ENCODE results near the gene RAD51B.

The RAD51B gene

GRCh38 chr14:68137704-68138619 lies 318.4 kb downstream of the RAD51B start:
- Histone ChIP-seq H3K4me1 (no peaks in the 10 kb centered on the region), H3K27me3 (no peaks in the 10 kb centered on the region), H3K9me3 (no peaks in the 10 kb centered on the region), H3K36me3 (no peaks in the 10 kb centered on the region), H3K4me3 (ENCODE audit: low read depth, low read length) (no peak overlapping the region)
- DNase-seq: peak; percentile 10
- no peak for TF ChIP-seq CTCF (IDR thresholded peaks at IDR 0.05; ENCODE audit: low read depth, low read length)

GRCh38 chr14:68139431-68140075 lies 320.0 kb downstream of the RAD51B start:
- no peak for TF ChIP-seq CTCF (IDR thresholded peaks at IDR 0.05; ENCODE audit: low read depth, low read length)
- Histone ChIP-seq H3K4me3 (ENCODE audit: low read depth, low read length) (no peak overlapping the region), H3K4me1 (no peaks in the 10 kb centered on the region), H3K36me3 (no peaks in the 10 kb centered on the region), H3K27me3 (no peaks in the 10 kb centered on the region), H3K9me3 (no peaks in the 10 kb centered on the region)
- DNase-seq: no peak

GRCh38 chr14:68140076-68140741 lies 320.6 kb downstream of the RAD51B start:
- no peaks in the 10 kb centered on the region for H3K9me3 ChIP-seq
- TF ChIP-seq CTCF (IDR thresholded peaks at IDR 0.05; ENCODE audit: low read depth, low read length): no peak
- no peaks in the 10 kb centered on the region for H3K4me1 ChIP-seq

GRCh38 chr14:68140806-68141205 lies 321.2 kb downstream of the RAD51B start:
- no peaks in the 10 kb centered on the region for H3K36me3 ChIP-seq
- no peaks in the 10 kb centered on the region for H3K9me3 ChIP-seq
- TF ChIP-seq CTCF (IDR thresholded peaks at IDR 0.05; ENCODE audit: low read depth, low read length): no peak
- no peak for DNase-seq
- H3K4me3 ChIP-seq (ENCODE audit: low read depth, low read length): no peak overlapping the region
- H3K4me1 ChIP-seq: no peaks in the 10 kb centered on the region
- H3K27me3 ChIP-seq: no peaks in the 10 kb centered on the region

More at GRCh38 chr14:68140076-68140741, 320.6 kb downstream of the RAD51B start:
- no peak overlapping the region for H3K4me3 ChIP-seq (ENCODE audit: low read depth, low read length)
- H3K36me3 ChIP-seq: no peaks in the 10 kb centered on the region
- DNase-seq: no peak
- no peaks in the 10 kb centered on the region for H3K27me3 ChIP-seq

- TF ChIP-seq CTCF (IDR thresholded peaks at IDR 0.05; ENCODE audit: low read depth, low read length): no peak
Observed at GRCh38 chr14:68141281-68142088, 321.9 kb downstream of the RAD51B start.

More at GRCh38 chr14:68141281-68142088, 321.9 kb downstream of the RAD51B start:
- Histone ChIP-seq H3K9me3 (no peaks in the 10 kb centered on the region), H3K27me3 (no peaks in the 10 kb centered on the region), H3K4me3 (ENCODE audit: low read depth, low read length) (no peak overlapping the region), H3K4me1 (no peaks in the 10 kb centered on the region), H3K36me3 (no peaks in the 10 kb centered on the region)
- no peak for DNase-seq

All from BE2C (cell line).